Measurements from ENCODE around the gene ADAMTS4.

DNA sequence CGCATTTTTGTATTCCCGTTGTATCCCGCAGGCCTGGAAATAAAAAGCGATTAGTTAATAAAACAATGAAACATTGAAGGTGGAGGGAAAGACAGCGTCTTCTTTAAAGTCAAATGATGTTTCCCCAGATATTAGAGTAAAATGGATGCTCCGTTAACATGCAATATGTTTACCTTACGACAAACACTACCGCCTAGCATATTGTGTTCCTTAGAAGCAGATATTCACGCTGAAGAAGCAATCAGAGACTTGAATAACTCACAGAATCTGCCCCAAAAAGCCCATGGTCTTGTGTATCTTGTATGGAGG lies 21.0 kb downstream of the ADAMTS4 start:
- TF ChIP-seq, protein P1, sequence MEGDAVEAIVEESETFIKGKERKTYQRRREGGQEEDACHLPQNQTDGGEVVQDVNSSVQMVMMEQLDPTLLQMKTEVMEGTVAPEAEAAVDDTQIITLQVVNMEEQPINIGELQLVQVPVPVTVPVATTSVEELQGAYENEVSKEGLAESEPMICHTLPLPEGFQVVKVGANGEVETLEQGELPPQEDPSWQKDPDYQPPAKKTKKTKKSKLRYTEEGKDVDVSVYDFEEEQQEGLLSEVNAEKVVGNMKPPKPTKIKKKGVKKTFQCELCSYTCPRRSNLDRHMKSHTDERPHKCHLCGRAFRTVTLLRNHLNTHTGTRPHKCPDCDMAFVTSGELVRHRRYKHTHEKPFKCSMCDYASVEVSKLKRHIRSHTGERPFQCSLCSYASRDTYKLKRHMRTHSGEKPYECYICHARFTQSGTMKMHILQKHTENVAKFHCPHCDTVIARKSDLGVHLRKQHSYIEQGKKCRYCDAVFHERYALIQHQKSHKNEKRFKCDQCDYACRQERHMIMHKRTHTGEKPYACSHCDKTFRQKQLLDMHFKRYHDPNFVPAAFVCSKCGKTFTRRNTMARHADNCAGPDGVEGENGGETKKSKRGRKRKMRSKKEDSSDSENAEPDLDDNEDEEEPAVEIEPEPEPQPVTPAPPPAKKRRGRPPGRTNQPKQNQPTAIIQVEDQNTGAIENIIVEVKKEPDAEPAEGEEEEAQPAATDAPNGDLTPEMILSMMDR (IDR thresholded peaks at IDR 0.05): no peak
- TF ChIP-seq POLR2AphosphoS5 (IDR thresholded peaks at IDR 0.05): no peak
- TF ChIP-seq POLR2A (IDR thresholded peaks at IDR 0.05): no peak

Data from suprapubic skin (tissue), 4 donors.